HEK293 (cell line): ENCODE data around the gene OPHN1.

Source experiments
- TCF7L2 ChIP-seq: IDR thresholded peaks from 2 replicates; pipeline ENCODE4 v1.6.1; 2011; ENCODE audit warnings: low read depth, mild to moderate bottlenecking, inconsistent platforms, low read length, moderate library complexity, borderline replicate concordance
- TF ChIP-seq, protein P1 (sequence below): fragments of 450-650 bp; formaldehyde crosslinking; IDR thresholded peaks from 2 replicates; pipeline ENCODE4 v1.5.1; 2016; ENCODE audit warnings: missing biosample characterization, missing genetic modification characterization
- TF ChIP-seq, protein P2 (sequence below): fragments of 450-650 bp; formaldehyde crosslinking; IDR thresholded peaks from 2 replicates; pipeline ENCODE4 v1.5.1; 2016; ENCODE audit warnings: missing biosample characterization, missing genetic modification characterization, borderline replicate concordance

DNA sequence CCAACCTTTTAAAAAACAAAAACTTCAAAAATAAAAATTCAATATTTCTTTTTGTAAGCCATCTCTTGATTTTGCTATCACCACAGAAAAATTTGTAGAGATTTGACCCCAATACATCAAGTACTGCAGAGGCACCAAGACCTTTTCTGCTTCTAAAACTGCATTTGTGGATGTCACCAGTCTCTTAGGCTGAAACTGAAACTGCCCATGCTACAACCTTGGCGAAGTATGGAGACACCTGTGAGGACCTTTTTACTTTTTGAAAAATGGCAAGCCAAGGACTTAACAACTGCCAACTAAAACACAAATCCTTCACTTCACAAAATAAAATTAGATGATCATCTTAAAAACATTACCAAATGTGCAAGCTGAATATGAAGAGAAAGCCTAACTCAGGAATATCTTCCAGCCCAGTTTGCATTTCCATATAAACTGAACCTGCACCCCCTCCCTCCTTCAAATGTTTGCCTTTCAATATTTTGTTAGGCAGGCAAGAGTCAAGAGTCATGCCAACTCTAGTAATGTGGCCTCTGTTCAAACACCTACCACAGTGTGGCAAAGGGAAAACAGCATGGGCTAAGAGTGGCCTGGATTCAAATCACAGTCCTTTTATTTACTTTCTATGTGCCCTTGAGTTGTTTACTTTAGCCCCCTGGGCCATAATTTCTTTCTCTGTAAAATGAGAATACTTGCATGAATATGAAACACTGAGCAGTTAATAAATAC is 389.4 kb downstream of the OPHN1 start:
- TF ChIP-seq TCF7L2, result no peak
- TF ChIP-seq, protein P1, sequence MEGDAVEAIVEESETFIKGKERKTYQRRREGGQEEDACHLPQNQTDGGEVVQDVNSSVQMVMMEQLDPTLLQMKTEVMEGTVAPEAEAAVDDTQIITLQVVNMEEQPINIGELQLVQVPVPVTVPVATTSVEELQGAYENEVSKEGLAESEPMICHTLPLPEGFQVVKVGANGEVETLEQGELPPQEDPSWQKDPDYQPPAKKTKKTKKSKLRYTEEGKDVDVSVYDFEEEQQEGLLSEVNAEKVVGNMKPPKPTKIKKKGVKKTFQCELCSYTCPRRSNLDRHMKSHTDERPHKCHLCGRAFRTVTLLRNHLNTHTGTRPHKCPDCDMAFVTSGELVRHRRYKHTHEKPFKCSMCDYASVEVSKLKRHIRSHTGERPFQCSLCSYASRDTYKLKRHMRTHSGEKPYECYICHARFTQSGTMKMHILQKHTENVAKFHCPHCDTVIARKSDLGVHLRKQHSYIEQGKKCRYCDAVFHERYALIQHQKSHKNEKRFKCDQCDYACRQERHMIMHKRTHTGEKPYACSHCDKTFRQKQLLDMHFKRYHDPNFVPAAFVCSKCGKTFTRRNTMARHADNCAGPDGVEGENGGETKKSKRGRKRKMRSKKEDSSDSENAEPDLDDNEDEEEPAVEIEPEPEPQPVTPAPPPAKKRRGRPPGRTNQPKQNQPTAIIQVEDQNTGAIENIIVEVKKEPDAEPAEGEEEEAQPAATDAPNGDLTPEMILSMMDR (tag by site-specific recombination), result no peak
- TF ChIP-seq, protein P2, sequence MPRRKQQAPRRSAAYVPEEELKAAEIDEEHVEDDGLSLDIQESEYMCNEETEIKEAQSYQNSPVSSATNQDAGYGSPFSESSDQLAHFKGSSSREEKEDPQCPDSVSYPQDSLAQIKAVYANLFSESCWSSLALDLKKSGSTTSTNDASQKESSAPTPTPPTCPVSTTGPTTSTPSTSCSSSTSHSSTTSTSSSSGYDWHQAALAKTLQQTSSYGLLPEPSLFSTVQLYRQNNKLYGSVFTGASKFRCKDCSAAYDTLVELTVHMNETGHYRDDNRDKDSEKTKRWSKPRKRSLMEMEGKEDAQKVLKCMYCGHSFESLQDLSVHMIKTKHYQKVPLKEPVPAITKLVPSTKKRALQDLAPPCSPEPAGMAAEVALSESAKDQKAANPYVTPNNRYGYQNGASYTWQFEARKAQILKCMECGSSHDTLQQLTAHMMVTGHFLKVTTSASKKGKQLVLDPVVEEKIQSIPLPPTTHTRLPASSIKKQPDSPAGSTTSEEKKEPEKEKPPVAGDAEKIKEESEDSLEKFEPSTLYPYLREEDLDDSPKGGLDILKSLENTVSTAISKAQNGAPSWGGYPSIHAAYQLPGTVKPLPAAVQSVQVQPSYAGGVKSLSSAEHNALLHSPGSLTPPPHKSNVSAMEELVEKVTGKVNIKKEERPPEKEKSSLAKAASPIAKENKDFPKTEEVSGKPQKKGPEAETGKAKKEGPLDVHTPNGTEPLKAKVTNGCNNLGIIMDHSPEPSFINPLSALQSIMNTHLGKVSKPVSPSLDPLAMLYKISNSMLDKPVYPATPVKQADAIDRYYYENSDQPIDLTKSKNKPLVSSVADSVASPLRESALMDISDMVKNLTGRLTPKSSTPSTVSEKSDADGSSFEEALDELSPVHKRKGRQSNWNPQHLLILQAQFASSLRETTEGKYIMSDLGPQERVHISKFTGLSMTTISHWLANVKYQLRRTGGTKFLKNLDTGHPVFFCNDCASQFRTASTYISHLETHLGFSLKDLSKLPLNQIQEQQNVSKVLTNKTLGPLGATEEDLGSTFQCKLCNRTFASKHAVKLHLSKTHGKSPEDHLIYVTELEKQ (tag by site-specific recombination), result no peak
